Activated CD4-positive, alpha-beta T cell treated with anti-CD3 and anti-CD28 coated beads for 36 hours (primary cell): ENCODE data around the gene FAAH. TPM values are rescaled to one million over a fixed set of nuclear protein-coding genes. Genes with fewer than 3 reads are reported as not detected.

Experiments used
- ATAC-seq: fragments of 200-7000 bp; cut with Tn5 transposase; one replicate; pipeline ENCODE4 v1.10.0; 2021; ENCODE audit warnings: mild to moderate bottlenecking, moderate library complexity
- CTCF ChIA-PET: fragments of 350-600 bp; sonication (Branson Sonifier 250); formaldehyde crosslinking; loops from one replicate; lab custom pipeline; 2021; ENCODE audit warnings: antibody characterized with exemption; lab: Charles Lee
- POLR2A ChIA-PET: fragments of 350-600 bp; sonication (Branson Sonifier 250); formaldehyde crosslinking; loops from one replicate; lab custom pipeline; 2021; ENCODE audit warnings: antibody characterized with exemption, inconsistent platforms; lab: Charles Lee
- DNase-seq: peaks from one replicate; pipeline ENCODE4 v3.0.0-alpha.2; 2020
- H3K27ac Mint-ChIP-seq: one replicate; pipeline ENCODE4 v1.8.0; 2021; ENCODE audit warnings: mixed read lengths
- H3K27me3 Mint-ChIP-seq: one replicate; pipeline ENCODE4 v1.8.0; 2021; ENCODE audit warnings: mixed read lengths
- H3K36me3 Mint-ChIP-seq: one replicate; pipeline ENCODE4 v1.8.0; 2021; ENCODE audit warnings: low read depth, mixed read lengths
- H3K4me1 Mint-ChIP-seq: one replicate; pipeline ENCODE4 v1.8.0; 2021; ENCODE audit warnings: mixed read lengths
- H3K4me3 Mint-ChIP-seq: one replicate; pipeline ENCODE4 v1.8.0; 2021; ENCODE audit warnings: mild to moderate bottlenecking, moderate library complexity, mixed read lengths
- H3K9me3 Mint-ChIP-seq: one replicate; pipeline ENCODE4 v1.8.0; 2021; ENCODE audit warnings: low read depth, mixed read lengths
- intact Hi-C, 2 experiments: fragments of 100-400 bp; cut with DNase I in 1 of 2; cut with micrococcal nuclease in 1 of 2; formaldehyde crosslinking; loops; one replicate each; pipeline versions ENCODE4 v1.14.2 to v1.15.1; 2022 to 2024; cut with DNase I, micrococcal nuclease
- total RNA-seq, 2 experiments: library from RNA; stranded (reverse); gene quantifications; one replicate each; pipeline ENCODE4 v1.2.3, GENCODE V29; 2021

Gene FAAH
- total RNA-seq, 2 experiments from 2014 or later = 5.3 to 7.5 TPM

GRCh38 chr1:46440478-46440877 is 46.4 kb downstream of the FAAH start:
- H3K4me3 Mint-ChIP-seq = no peak overlapping the region
- intact Hi-C loops = no loop called here
- no peaks in the 10 kb centered on the region for H3K36me3 Mint-ChIP-seq
- CTCF ChIA-PET = interaction anchor here (0.8 to 2.6 kb wide), 2 partner anchors 8 to 86 kb away, joined by 4 to 16 read pairs; no protein-coding TSS in a partner anchor
- H3K27ac Mint-ChIP-seq = no peak overlapping the region
- DNase-seq = no peak
- peaks cover 6% of the 10 kb centered on the region for H3K4me1 Mint-ChIP-seq
- POLR2A ChIA-PET = no interaction called here
- no peaks in the 10 kb centered on the region for H3K9me3 Mint-ChIP-seq
- no peak for ATAC-seq
- H3K27me3 Mint-ChIP-seq = no peaks in the 10 kb centered on the region

- ATAC-seq (peak; percentile 80), DNase-seq (peak; percentile 84)
- Mint-ChIP-seq H3K4me1 (peaks cover 8% of the 10 kb centered on the region), H3K9me3 (no peaks in the 10 kb centered on the region), H3K4me3 (peak overlapping the region; percentile 75), H3K27me3 (peaks cover 11% of the 10 kb centered on the region), H3K27ac (peak overlapping the region; percentile 76), H3K36me3 (no peaks in the 10 kb centered on the region)
- ChIA-PET CTCF (interaction anchor here (0.6 to 2.6 kb wide), 16 partner anchors 9 to 191 kb away, joined by 3 to 16 read pairs (median 4); a partner anchor contains a TSS), POLR2A (no interaction called here)
- intact Hi-C loops = loop anchor here (1.0 kb wide), 2 partner anchors 36 to 86 kb away; no protein-coding TSS in a partner anchor
These were observed 48.4 kb downstream of the FAAH start for GRCh38 chr1:46442317-46443161.

- no peak overlapping the region for H3K27ac Mint-ChIP-seq
- ATAC-seq = no peak
- ChIA-PET POLR2A (no interaction called here), CTCF (interaction anchor here (0.5 to 4.8 kb wide), 10 partner anchors 8 to 281 kb away, joined by 3 to 105 read pairs (median 4); no protein-coding TSS in a partner anchor)
- H3K27me3 Mint-ChIP-seq = peaks cover 26% of the 10 kb centered on the region
- H3K9me3 Mint-ChIP-seq = no peaks in the 10 kb centered on the region
- no peak for DNase-seq
- peaks cover 14% of the 10 kb centered on the region for H3K4me1 Mint-ChIP-seq
- no peak overlapping the region for H3K4me3 Mint-ChIP-seq
- intact Hi-C loops = no loop called here
- H3K36me3 Mint-ChIP-seq = no peaks in the 10 kb centered on the region
These were observed 50.3 kb downstream of the FAAH start for GRCh38 chr1:46444466-46444865.

- no peak for DNase-seq
- Mint-ChIP-seq H3K27me3 (peaks cover 32% of the 10 kb centered on the region), H3K36me3 (no peaks in the 10 kb centered on the region), H3K9me3 (no peaks in the 10 kb centered on the region), H3K4me1 (peaks cover 14% of the 10 kb centered on the region), H3K4me3 (no peak overlapping the region), H3K27ac (no peak overlapping the region)
- ChIA-PET CTCF (interaction anchor here (0.6 to 4.8 kb wide), 9 partner anchors 9 to 90 kb away, joined by 3 to 105 read pairs (median 8); a partner anchor contains a TSS), POLR2A (no interaction called here)
- intact Hi-C loops = loop anchor here (2.0 to 5.0 kb wide), 2 partner anchors 31 to 281 kb away; no protein-coding TSS in a partner anchor
- ATAC-seq = no peak
These were observed 51.7 kb downstream of the FAAH start for GRCh38 chr1:46445773-46446256.

GRCh38 chr1:46446646-46447498 is 52.8 kb downstream of the FAAH start:
- Mint-ChIP-seq H3K36me3 (no peaks in the 10 kb centered on the region), H3K27me3 (peaks cover 41% of the 10 kb centered on the region), H3K27ac (no peak overlapping the region), H3K4me1 (peaks cover 14% of the 10 kb centered on the region), H3K4me3 (no peak overlapping the region), H3K9me3 (no peaks in the 10 kb centered on the region)
- ChIA-PET POLR2A (interaction anchor here (0.7 kb wide), 1 partner anchor 287 kb away, joined by 3 read pairs; no protein-coding TSS in a partner anchor), CTCF (interaction anchor here (0.5 to 4.8 kb wide), 37 partner anchors 10 to 337 kb away, joined by 3 to 105 read pairs (median 4); partner anchors contain the start of genes ATPAF1 and MKNK1)
- peak; percentile 90 for DNase-seq
- intact Hi-C loops = loop anchor here (1.0 to 5.0 kb wide), 5 partner anchors 30 to 280 kb away; no protein-coding TSS in a partner anchor
- peak; percentile 53 for ATAC-seq

GRCh38 chr1:46447499-46448108 is 53.5 kb downstream of the FAAH start:
- intact Hi-C loops = loop anchor here (1.0 to 5.0 kb wide), 5 partner anchors 29 to 280 kb away; no protein-coding TSS in a partner anchor
- H3K36me3 Mint-ChIP-seq = no peaks in the 10 kb centered on the region
- H3K27ac Mint-ChIP-seq = no peak overlapping the region
- no peak overlapping the region for H3K4me3 Mint-ChIP-seq
- DNase-seq (no peak), ATAC-seq (no peak)
- peaks cover 45% of the 10 kb centered on the region for H3K27me3 Mint-ChIP-seq
- CTCF ChIA-PET = interaction anchor here (0.7 to 4.8 kb wide), 36 partner anchors 10 to 338 kb away, joined by 3 to 105 read pairs (median 4); partner anchors contain the start of genes ATPAF1 and MKNK1
- POLR2A ChIA-PET = interaction anchor here (0.5 kb wide), 1 partner anchor 74 kb away, joined by 4 read pairs; no protein-coding TSS in a partner anchor
- H3K4me1 Mint-ChIP-seq = peaks cover 10% of the 10 kb centered on the region
- no peaks in the 10 kb centered on the region for H3K9me3 Mint-ChIP-seq

- intact Hi-C loops = loop anchor here in 1 of 2 experiments (5.0 kb wide), 1 partner anchor 279 kb away; no protein-coding TSS in a partner anchor
- POLR2A ChIA-PET = interaction anchor here (0.5 kb wide), 1 partner anchor 73 kb away, joined by 4 read pairs; no protein-coding TSS in a partner anchor
- peak; percentile 14 for DNase-seq
- H3K9me3 Mint-ChIP-seq = no peaks in the 10 kb centered on the region
- no peak overlapping the region for H3K4me3 Mint-ChIP-seq
- no peaks in the 10 kb centered on the region for H3K36me3 Mint-ChIP-seq
- no peak for ATAC-seq
- peaks cover 8% of the 10 kb centered on the region for H3K4me1 Mint-ChIP-seq
- CTCF ChIA-PET = interaction anchor here (0.5 to 4.8 kb wide), 14 partner anchors 8 to 276 kb away, joined by 3 to 105 read pairs (median 5); a partner anchor contains a TSS
- H3K27ac Mint-ChIP-seq = no peak overlapping the region
- peaks cover 50% of the 10 kb centered on the region for H3K27me3 Mint-ChIP-seq
These were observed 54.2 kb downstream of the FAAH start for GRCh38 chr1:46448109-46448911.

GRCh38 chr1:46449223-46450159 is 55.4 kb downstream of the FAAH start:
- no peak for DNase-seq
- Mint-ChIP-seq H3K9me3 (no peaks in the 10 kb centered on the region), H3K27me3 (peaks cover 52% of the 10 kb centered on the region), H3K36me3 (no peaks in the 10 kb centered on the region), H3K4me1 (peaks cover 8% of the 10 kb centered on the region), H3K4me3 (no peak overlapping the region), H3K27ac (no peak overlapping the region)
- ChIA-PET CTCF (interaction anchor here (0.6 to 1.8 kb wide), 6 partner anchors 9 to 736 kb away, joined by 3 to 6 read pairs (median 4); no protein-coding TSS in a partner anchor), POLR2A (interaction anchor here (0.8 kb wide), 1 partner anchor 76 kb away, joined by 3 read pairs; no protein-coding TSS in a partner anchor)
- intact Hi-C loops = loop anchor here in 1 of 2 experiments (5.0 kb wide), 1 partner anchor 278 kb away; no protein-coding TSS in a partner anchor
- ATAC-seq = no peak

GRCh38 chr1:46450160-46450517 is 56.0 kb downstream of the FAAH start:
- Mint-ChIP-seq H3K27ac (no peak overlapping the region), H3K27me3 (peaks cover 58% of the 10 kb centered on the region), H3K4me3 (no peak overlapping the region), H3K9me3 (no peaks in the 10 kb centered on the region), H3K36me3 (no peaks in the 10 kb centered on the region), H3K4me1 (peaks cover 8% of the 10 kb centered on the region)
- CTCF ChIA-PET = interaction anchor here (0.6 to 1.8 kb wide), 4 partner anchors 9 to 736 kb away, joined by 3 to 6 read pairs (median 4); no protein-coding TSS in a partner anchor
- POLR2A ChIA-PET = interaction anchor here (0.8 kb wide), 1 partner anchor 76 kb away, joined by 3 read pairs; no protein-coding TSS in a partner anchor
- intact Hi-C loops = no loop called here
- no peak for DNase-seq
- no peak for ATAC-seq
